ENCODE measurements around the gene POLDIP2. TPM values are rescaled to one million over a fixed set of nuclear protein-coding genes. Genes with fewer than 3 reads are reported as not detected.

POLDIP2 gene
- total and polyA plus RNA-seq, 9 of the 15 experiments (the other 6 are each of a cell fraction or from before 2014, with no cell fraction given) = 22.0 to 137 (median 104) TPM

- TF ChIP-seq ELF4 (CRISPR knock-in tag; IDR thresholded peaks at IDR 0.05) = 0 out of 2 replicates have a peak, but pooled peaks have one; percentile 20
- no peak for TF ChIP-seq TFE3 (CRISPR knock-in tag; IDR thresholded peaks at IDR 0.05)
- no peak for TF ChIP-seq POLR2B (IDR thresholded peaks at IDR 0.05; ENCODE audit: low read depth, partially characterized antibody)
- no peak for TF ChIP-seq JUND (IDR thresholded peaks at IDR 0.05; ENCODE audit: borderline replicate concordance, low read depth, low read length)
- TF ChIP-seq JUND (tag; IDR thresholded peaks at IDR 0.05; ENCODE audit: borderline replicate concordance, low read depth, low read length) = no peak
- no peak for TF ChIP-seq NKRF (IDR thresholded peaks at IDR 0.05; ENCODE audit: borderline replicate concordance)
- TF ChIP-seq ZNF780A (CRISPR knock-in tag; IDR thresholded peaks at IDR 0.05) = no peak
- no peak for TF ChIP-seq LARP7 (IDR thresholded peaks at IDR 0.05)
- TF ChIP-seq ZNF77 (CRISPR knock-in tag; IDR thresholded peaks at IDR 0.05) = no peak
- no peak for TF ChIP-seq CREBBP (IDR thresholded peaks at IDR 0.05; ENCODE audit: low read depth, low read length)
- TF ChIP-seq ETV1 (tag; conservative IDR thresholded peaks at IDR 0.05; ENCODE audit: low read depth) = no peak
- no peak for TF ChIP-seq ETS1 (conservative IDR thresholded peaks at IDR 0.05; ENCODE audit: control insufficient read depth, low read depth, low read length)
- TF ChIP-seq NCOA1 (IDR thresholded peaks at IDR 0.05; ENCODE audit: low read depth) = no peak
- TF ChIP-seq EP400 (IDR thresholded peaks at IDR 0.05) = no peak
- TF ChIP-seq NR2C1 (IDR thresholded peaks at IDR 0.05) = no peak
- TF ChIP-seq NR2C1 (tag; IDR thresholded peaks at IDR 0.05) = no peak
- no peak for TF ChIP-seq KHSRP (IDR thresholded peaks at IDR 0.05)
- TF ChIP-seq PATZ1 (CRISPR knock-in tag; IDR thresholded peaks at IDR 0.05; ENCODE audit: borderline replicate concordance) = no peak
- no peak for TF ChIP-seq FOXM1 (IDR thresholded peaks at IDR 0.05; ENCODE audit: low read depth)
- no peak for TF ChIP-seq FOXM1 (CRISPR knock-in tag; IDR thresholded peaks at IDR 0.05; ENCODE audit: low read depth)
- TF ChIP-seq SMARCE1 (IDR thresholded peaks at IDR 0.05) = peak; percentile 24; the same call in 1 of the 2 replicates
- no peak for TF ChIP-seq SP1 (CRISPR knock-in tag; IDR thresholded peaks at IDR 0.05)
- TF ChIP-seq NR3C1 (CRISPR knock-in tag; IDR thresholded peaks at IDR 0.05) = no peak
- TF ChIP-seq EGR1 (conservative IDR thresholded peaks at IDR 0.05) = no peak
- no peak for TF ChIP-seq FOXP1 (CRISPR knock-in tag; IDR thresholded peaks at IDR 0.05)
These were observed 37.2 kb upstream of the POLDIP2 start (continued) for GRCh38 chr17:28394337-28395116.

Data from K562 (cell line).